ENCODE results near the gene ZBTB21.

- TF ChIP-seq CTCF (IDR thresholded peaks at IDR 0.05; ENCODE audit: low read depth, low read length) (no peak), EZH2phosphoT487 (IDR thresholded peaks at IDR 0.05; ENCODE audit: low read depth) (no peak)
Measured at GRCh38 chr21:41967708-41968107, 42.5 kb downstream of the ZBTB21 start.

All from OCI-LY3 (cell line).